ENCODE results near the gene MYL4.

DNA sequence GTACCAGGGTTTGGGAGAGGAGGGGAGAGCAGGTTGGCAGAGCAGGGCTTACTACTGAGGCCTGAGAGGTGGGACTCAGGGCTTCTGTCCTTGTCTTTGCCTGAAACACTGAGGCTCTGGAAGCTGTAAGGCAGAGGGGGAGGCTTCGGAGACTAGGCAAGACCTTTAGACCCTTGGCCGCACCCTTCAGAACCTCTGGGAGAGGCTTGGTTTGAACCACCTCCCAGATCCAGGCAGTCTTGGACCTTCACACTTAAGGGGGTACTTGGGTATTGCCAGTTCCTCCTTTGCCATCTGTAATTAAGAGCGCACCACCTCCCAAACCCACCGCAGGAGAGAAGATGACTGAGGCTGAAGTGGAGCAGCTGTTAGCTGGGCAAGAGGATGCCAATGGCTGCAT, 12.9 kb downstream of the MYL4 start:
- TF ChIP-seq REST (IDR thresholded peaks at IDR 0.05; ENCODE audit: insufficient replicate concordance, low read depth): no peak
- TF ChIP-seq, protein P1, sequence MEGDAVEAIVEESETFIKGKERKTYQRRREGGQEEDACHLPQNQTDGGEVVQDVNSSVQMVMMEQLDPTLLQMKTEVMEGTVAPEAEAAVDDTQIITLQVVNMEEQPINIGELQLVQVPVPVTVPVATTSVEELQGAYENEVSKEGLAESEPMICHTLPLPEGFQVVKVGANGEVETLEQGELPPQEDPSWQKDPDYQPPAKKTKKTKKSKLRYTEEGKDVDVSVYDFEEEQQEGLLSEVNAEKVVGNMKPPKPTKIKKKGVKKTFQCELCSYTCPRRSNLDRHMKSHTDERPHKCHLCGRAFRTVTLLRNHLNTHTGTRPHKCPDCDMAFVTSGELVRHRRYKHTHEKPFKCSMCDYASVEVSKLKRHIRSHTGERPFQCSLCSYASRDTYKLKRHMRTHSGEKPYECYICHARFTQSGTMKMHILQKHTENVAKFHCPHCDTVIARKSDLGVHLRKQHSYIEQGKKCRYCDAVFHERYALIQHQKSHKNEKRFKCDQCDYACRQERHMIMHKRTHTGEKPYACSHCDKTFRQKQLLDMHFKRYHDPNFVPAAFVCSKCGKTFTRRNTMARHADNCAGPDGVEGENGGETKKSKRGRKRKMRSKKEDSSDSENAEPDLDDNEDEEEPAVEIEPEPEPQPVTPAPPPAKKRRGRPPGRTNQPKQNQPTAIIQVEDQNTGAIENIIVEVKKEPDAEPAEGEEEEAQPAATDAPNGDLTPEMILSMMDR (IDR thresholded peaks at IDR 0.05; ENCODE audit: insufficient read depth, low read length): no peak

Data from HL-60 (cell line).